A673 (cell line): ENCODE measurements around the gene CRYBG3. TPM values are rescaled to one million over a fixed set of nuclear protein-coding genes. Genes with fewer than 3 reads are reported as not detected.

Experiments used
- BruUV-seq: library from RNA; stranded (reverse); fragments of 400-500 nt; replicated peaks from 2 replicates; lab custom pipeline; 2021; lab: Mats Ljungman, UMichigan
- CTCF ChIA-PET: fragments of 300-600 bp; sonication (Branson Sonifier 250); formaldehyde crosslinking; loops from one replicate; lab custom pipeline; 2022; ENCODE audit warnings: antibody characterized with exemption; lab: Charles Lee
- POLR2A ChIA-PET: fragments of 300-600 bp; sonication (Branson Sonifier 250); formaldehyde crosslinking; loops from one replicate; lab custom pipeline; 2022; ENCODE audit warnings: antibody characterized with exemption; ENCODE audit not compliant: low non-redundant PET; lab: Charles Lee
- DNase-seq: peaks from one replicate; pipeline ENCODE4 v3.0.0-alpha.2; 2015; ENCODE audit warnings: low spot score
- H3K27ac ChIP-seq: fragments of 200-600 bp; sonication (generic); 2 replicates; pipeline ENCODE4 v1.5.1; 2016; ENCODE audit warnings: mixed run types, low read depth, mild to moderate bottlenecking, mixed read lengths, antibody characterized with exemption, low read length; ENCODE audit not compliant: poor library complexity, severe bottlenecking
- H3K27me3 ChIP-seq: fragments of 200-600 bp; sonication (generic); replicated peaks from 2 replicates; pipeline ENCODE4 v1.6.1; 2017; ENCODE audit warnings: mixed run types, low read depth, mild to moderate bottlenecking, mixed read lengths, antibody characterized with exemption, low read length; ENCODE audit not compliant: insufficient read depth, poor library complexity
- H3K36me3 ChIP-seq: fragments of 200-600 bp; sonication (generic); 2 replicates; pipeline ENCODE4 v1.6.1; 2016; ENCODE audit warnings: mixed run types, mild to moderate bottlenecking, mixed read lengths, antibody characterized with exemption, low read length; ENCODE audit not compliant: insufficient read depth, poor library complexity, severe bottlenecking
- H3K4me1 ChIP-seq: fragments of 200-600 bp; sonication (generic); 2 replicates; pipeline ENCODE4 v1.6.1; 2017; ENCODE audit warnings: mixed run types, mild to moderate bottlenecking, mixed read lengths, antibody characterized with exemption, low read length; ENCODE audit not compliant: insufficient read depth, poor library complexity, severe bottlenecking
- H3K4me3 ChIP-seq: fragments of 200-600 bp; sonication (generic); 2 replicates; pipeline ENCODE4 v1.5.1; 2016; ENCODE audit warnings: low read depth, mixed run types, mild to moderate bottlenecking, mixed read lengths, low read length; ENCODE audit not compliant: poor library complexity, severe bottlenecking
- H3K9me3 ChIP-seq: fragments of 200-600 bp; sonication (generic); 2 replicates; pipeline ENCODE4 v1.6.1; 2016; ENCODE audit warnings: mixed run types, low read depth, mild to moderate bottlenecking, mixed read lengths, antibody characterized with exemption, low read length; ENCODE audit not compliant: poor library complexity, severe bottlenecking
- EZH2 ChIP-seq: fragments of 200-600 bp; sonication (generic); IDR thresholded peaks from 2 replicates; pipeline ENCODE4 v1.6.1; 2017; ENCODE audit warnings: borderline replicate concordance, low read depth, mild to moderate bottlenecking, mixed read lengths, antibody characterized with exemption, low read length; ENCODE audit not compliant: poor library complexity, severe bottlenecking
- intact Hi-C: fragments of 100-400 bp; cut with micrococcal nuclease; formaldehyde crosslinking; loops from one replicate; pipeline ENCODE4 v1.10.0; 2022; ENCODE audit not compliant: unreplicated experiment
- total RNA-seq: library from RNA; stranded (reverse); gene quantifications from 2 replicates; pipeline ENCODE4 v1.2.3, GENCODE V29; 2021
- TF ChIP-seq, protein P1 (sequence below): fragments of 300-800, 200-600 bp; sonication (generic); conservative IDR thresholded peaks from 2 replicates; pipeline ENCODE4 v1.5.1; 2017; ENCODE audit warnings: low read depth, mild to moderate bottlenecking, antibody characterized with exemption, low read length, moderate library complexity, mixed read lengths

Gene CRYBG3
- total RNA-seq, 1 experiment from 2014 or later: 8.6 TPM

DNA sequence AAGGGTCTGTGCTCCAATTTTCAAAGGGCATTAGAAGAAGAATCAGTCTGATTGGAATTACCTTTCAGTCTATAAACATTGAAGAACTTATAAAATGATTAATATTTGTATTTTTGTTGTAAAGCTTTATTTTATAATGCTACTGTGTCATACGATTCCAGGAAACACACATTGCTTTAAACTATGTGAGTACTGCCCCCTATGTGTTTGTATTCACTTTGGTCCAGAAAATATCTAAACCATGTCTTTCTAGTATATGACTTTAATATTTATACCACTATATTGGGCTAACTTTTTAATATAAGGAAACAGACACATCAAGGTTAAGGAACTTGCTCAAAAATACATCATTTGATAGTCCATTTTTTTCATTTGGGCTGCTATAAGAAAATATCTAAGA lies 153.7 kb downstream of the CRYBG3 start:
- Histone ChIP-seq H3K27ac (no peak overlapping the region), H3K36me3 (no peaks in the 10 kb centered on the region), H3K4me3 (no peak overlapping the region), H3K9me3 (no peaks in the 10 kb centered on the region), H3K4me1 (peaks cover 18% of the 10 kb centered on the region), H3K27me3 (no peaks in the 10 kb centered on the region)
- DNase-seq: no peak
- TF ChIP-seq, protein P1, sequence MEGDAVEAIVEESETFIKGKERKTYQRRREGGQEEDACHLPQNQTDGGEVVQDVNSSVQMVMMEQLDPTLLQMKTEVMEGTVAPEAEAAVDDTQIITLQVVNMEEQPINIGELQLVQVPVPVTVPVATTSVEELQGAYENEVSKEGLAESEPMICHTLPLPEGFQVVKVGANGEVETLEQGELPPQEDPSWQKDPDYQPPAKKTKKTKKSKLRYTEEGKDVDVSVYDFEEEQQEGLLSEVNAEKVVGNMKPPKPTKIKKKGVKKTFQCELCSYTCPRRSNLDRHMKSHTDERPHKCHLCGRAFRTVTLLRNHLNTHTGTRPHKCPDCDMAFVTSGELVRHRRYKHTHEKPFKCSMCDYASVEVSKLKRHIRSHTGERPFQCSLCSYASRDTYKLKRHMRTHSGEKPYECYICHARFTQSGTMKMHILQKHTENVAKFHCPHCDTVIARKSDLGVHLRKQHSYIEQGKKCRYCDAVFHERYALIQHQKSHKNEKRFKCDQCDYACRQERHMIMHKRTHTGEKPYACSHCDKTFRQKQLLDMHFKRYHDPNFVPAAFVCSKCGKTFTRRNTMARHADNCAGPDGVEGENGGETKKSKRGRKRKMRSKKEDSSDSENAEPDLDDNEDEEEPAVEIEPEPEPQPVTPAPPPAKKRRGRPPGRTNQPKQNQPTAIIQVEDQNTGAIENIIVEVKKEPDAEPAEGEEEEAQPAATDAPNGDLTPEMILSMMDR: peak; percentile 45
- TF ChIP-seq EZH2: no peak
- POLR2A ChIA-PET: no interaction called here
- no TSS peak for BruUV-seq
- CTCF ChIA-PET: no interaction called here
- intact Hi-C loops: no loop called here

DNA sequence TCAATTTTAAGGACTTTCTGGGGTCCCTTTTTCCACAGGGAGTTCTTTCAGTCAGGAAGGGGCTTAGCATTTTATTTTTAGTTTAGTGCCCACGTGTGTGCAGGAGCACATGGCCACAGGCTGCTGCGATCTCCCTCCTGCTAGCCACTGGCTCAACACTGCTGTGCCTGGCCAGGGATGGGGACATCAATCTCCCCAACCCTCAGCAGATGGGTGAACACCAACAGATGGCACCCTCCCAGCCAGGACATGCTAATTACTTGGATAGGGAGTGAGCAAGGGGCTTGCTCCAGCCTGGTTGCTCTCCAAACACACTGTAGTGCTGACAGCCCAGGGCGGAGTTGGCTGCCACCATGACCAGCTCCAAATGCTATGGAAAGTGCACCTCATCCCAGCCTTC lies 157.8 kb downstream of the CRYBG3 start:
- intact Hi-C loops: no loop called here
- TF ChIP-seq, protein P1: no peak
- no peak for TF ChIP-seq EZH2
- ChIA-PET POLR2A (no interaction called here), CTCF (no interaction called here)
- Histone ChIP-seq H3K27me3 (no peaks in the 10 kb centered on the region), H3K9me3 (no peaks in the 10 kb centered on the region), H3K36me3 (no peaks in the 10 kb centered on the region), H3K4me1 (no peaks in the 10 kb centered on the region), H3K27ac (no peak overlapping the region), H3K4me3 (no peak overlapping the region)
- DNase-seq: no peak
- no TSS peak for BruUV-seq

- H3K27ac ChIP-seq: no peak overlapping the region
- TF ChIP-seq, protein P1: no peak
- CTCF ChIA-PET: no interaction called here
These were observed 160.1 kb downstream of the CRYBG3 start for GRCh38 chr3:97981886-97982285.

More at GRCh38 chr3:97981886-97982285, 160.1 kb downstream of the CRYBG3 start:
- Histone ChIP-seq H3K27me3 (no peaks in the 10 kb centered on the region), H3K36me3 (no peaks in the 10 kb centered on the region), H3K9me3 (no peaks in the 10 kb centered on the region), H3K4me3 (no peak overlapping the region), H3K4me1 (no peaks in the 10 kb centered on the region)
- BruUV-seq: no TSS peak
- DNase-seq: no peak
- intact Hi-C loops: no loop called here
- POLR2A ChIA-PET: no interaction called here
